MCF 10A (cell line): ENCODE data around the gene KLKB1. TPM values are rescaled to one million over a fixed set of nuclear protein-coding genes. Genes with fewer than 3 reads are reported as not detected.

ENCODE experiments used
- BruUV-seq: library from RNA; stranded (reverse); fragments of 400-500 nt; replicated peaks from 2 replicates; lab custom pipeline; 2021; lab: Mats Ljungman, UMichigan
- CTCF ChIA-PET: fragments of 300-600 bp; sonication (Branson Sonifier 250); formaldehyde crosslinking; extraction: SDS; loops from one replicate; lab custom pipeline; 2021; ENCODE audit warnings: antibody characterized with exemption, inconsistent platforms; lab: Yijun Ruan, JAX
- POLR2A ChIA-PET: fragments of 300-600, 350-650 bp; sonication (Branson Sonifier 250); formaldehyde crosslinking; extraction: SDS; loops from one replicate; lab custom pipeline; 2020; ENCODE audit warnings: antibody characterized with exemption, inconsistent platforms; lab: Yijun Ruan, JAX
- DNase-seq: peaks from one replicate; pipeline ENCODE4 v3.0.0-alpha.2; 2018; ENCODE audit not compliant: unreplicated experiment
- H3K27ac Mint-ChIP-seq: one replicate; pipeline ENCODE4 v1.8.0; 2022; ENCODE audit warnings: mild to moderate bottlenecking, low read depth, mixed read lengths; ENCODE audit not compliant: unreplicated experiment
- H3K27me3 Mint-ChIP-seq: one replicate; pipeline ENCODE4 v1.8.0; 2022; ENCODE audit warnings: mixed read lengths; ENCODE audit not compliant: insufficient read depth, unreplicated experiment
- H3K36me3 Mint-ChIP-seq: one replicate; pipeline ENCODE4 v1.8.0; 2022; ENCODE audit warnings: mild to moderate bottlenecking, moderate library complexity, mixed read lengths; ENCODE audit not compliant: insufficient read depth, unreplicated experiment
- H3K4me1 Mint-ChIP-seq: one replicate; pipeline ENCODE4 v1.8.0; 2022; ENCODE audit warnings: mixed read lengths; ENCODE audit not compliant: insufficient read depth, unreplicated experiment
- H3K4me3 Mint-ChIP-seq: one replicate; pipeline ENCODE4 v1.8.0; 2022; ENCODE audit warnings: mild to moderate bottlenecking, moderate library complexity, mixed read lengths; ENCODE audit not compliant: unreplicated experiment
- H3K9me3 Mint-ChIP-seq: one replicate; pipeline ENCODE4 v1.8.0; 2022; ENCODE audit warnings: mixed read lengths; ENCODE audit not compliant: unreplicated experiment
- CTCF ChIP-seq: fragments of 200-600 bp; IDR thresholded peaks from one replicate; pipeline ENCODE4 v1.8.0; 2022; ENCODE audit warnings: antibody characterized with exemption, mild to moderate bottlenecking; ENCODE audit not compliant: unreplicated experiment
- intact Hi-C: fragments of 100-400 bp; cut with micrococcal nuclease; formaldehyde crosslinking; loops from 2 replicates; pipeline ENCODE4 v1.14.1; 2022
- total RNA-seq: library from RNA; stranded (reverse); gene quantifications from 2 replicates; pipeline ENCODE4 v1.2.3, GENCODE V29; 2022

KLKB1 gene
- total RNA-seq, 1 experiment from 2014 or later, result 0.21 TPM

- no peak for DNase-seq
- intact Hi-C loops, result no loop called here
- ChIA-PET CTCF (no interaction called here), POLR2A (no interaction called here)
- Mint-ChIP-seq H3K4me1 (no peaks in the 10 kb centered on the region), H3K27ac (no peak overlapping the region), H3K9me3 (no peaks in the 10 kb centered on the region), H3K4me3 (no peak overlapping the region), H3K27me3 (no peaks in the 10 kb centered on the region), H3K36me3 (no peaks in the 10 kb centered on the region)
- TF ChIP-seq CTCF, result no peak
- no TSS peak for BruUV-seq
Measured at GRCh38 chr4:186234367-186234766, 7.1 kb downstream of the KLKB1 start.

- no peak for TF ChIP-seq CTCF
- Mint-ChIP-seq H3K27ac (no peak overlapping the region), H3K4me1 (no peaks in the 10 kb centered on the region), H3K9me3 (no peaks in the 10 kb centered on the region), H3K36me3 (no peaks in the 10 kb centered on the region), H3K27me3 (no peaks in the 10 kb centered on the region), H3K4me3 (no peak overlapping the region)
- DNase-seq, result no peak
- no TSS peak for BruUV-seq
- CTCF ChIA-PET, result interaction anchor here (0.8 kb wide), 1 partner anchor 97 kb away, joined by 3 read pairs; no protein-coding TSS in a partner anchor
- intact Hi-C loops, result no loop called here
- POLR2A ChIA-PET, result no interaction called here
Measured at GRCh38 chr4:186236126-186236525, 8.8 kb downstream of the KLKB1 start.

- ChIA-PET CTCF (no interaction called here), POLR2A (no interaction called here)
- Mint-ChIP-seq H3K4me3 (no peak overlapping the region), H3K4me1 (no peaks in the 10 kb centered on the region), H3K36me3 (no peaks in the 10 kb centered on the region), H3K27ac (no peak overlapping the region), H3K9me3 (no peaks in the 10 kb centered on the region), H3K27me3 (no peaks in the 10 kb centered on the region)
- no peak for TF ChIP-seq CTCF
- no peak for DNase-seq
- intact Hi-C loops, result no loop called here
- BruUV-seq, result no TSS peak
Measured at GRCh38 chr4:186240452-186240847, 13.1 kb downstream of the KLKB1 start.

- Mint-ChIP-seq H3K4me1 (no peaks in the 10 kb centered on the region), H3K27me3 (no peaks in the 10 kb centered on the region), H3K4me3 (no peak overlapping the region), H3K36me3 (no peaks in the 10 kb centered on the region), H3K27ac (no peak overlapping the region), H3K9me3 (no peaks in the 10 kb centered on the region)
- ChIA-PET CTCF (no interaction called here), POLR2A (no interaction called here)
- no TSS peak for BruUV-seq
- intact Hi-C loops, result no loop called here
- DNase-seq, result no peak
- TF ChIP-seq CTCF, result no peak
Measured at GRCh38 chr4:186240848-186241491, 13.7 kb downstream of the KLKB1 start.
